Nephron progenitor cell (in vitro differentiated cells): ENCODE measurements around the gene KMT2B.
"Not testable (repeated sequence)": the region's sequence is repeated elsewhere in the genome, so short reads cannot be mapped to it uniquely, and the experiment has no call there.

Experiments used
- DNase-seq: peaks from one replicate; pipeline ENCODE4 v3.0.0; 2021
- H3K27ac Mint-ChIP-seq: 2 replicates; pipeline ENCODE4 v1.8.0; 2021; ENCODE audit warnings: mild to moderate bottlenecking, moderate library complexity, mixed read lengths
- H3K27me3 Mint-ChIP-seq: 2 replicates; pipeline ENCODE4 v1.8.0; 2021; ENCODE audit warnings: mild to moderate bottlenecking, low read depth, mixed read lengths; ENCODE audit not compliant: poor library complexity
- H3K36me3 Mint-ChIP-seq: 2 replicates; pipeline ENCODE4 v1.8.0; 2021; ENCODE audit warnings: low read depth, mixed read lengths
- H3K4me1 Mint-ChIP-seq: 2 replicates; pipeline ENCODE4 v1.8.0; 2021; ENCODE audit warnings: mixed read lengths
- H3K4me3 Mint-ChIP-seq: 2 replicates; pipeline ENCODE4 v1.8.0; 2021; ENCODE audit warnings: mild to moderate bottlenecking, moderate library complexity, mixed read lengths
- H3K9me3 Mint-ChIP-seq: 2 replicates; pipeline ENCODE4 v1.8.0; 2021; ENCODE audit warnings: mild to moderate bottlenecking, moderate library complexity, mixed read lengths
- TF ChIP-seq, protein P1 (sequence below): fragments of 200-600 bp; sonication (generic); IDR thresholded peaks from 2 replicates; pipeline ENCODE4 v1.5.0; 2021; ENCODE audit warnings: antibody characterized with exemption

Gene KMT2B

DNA sequence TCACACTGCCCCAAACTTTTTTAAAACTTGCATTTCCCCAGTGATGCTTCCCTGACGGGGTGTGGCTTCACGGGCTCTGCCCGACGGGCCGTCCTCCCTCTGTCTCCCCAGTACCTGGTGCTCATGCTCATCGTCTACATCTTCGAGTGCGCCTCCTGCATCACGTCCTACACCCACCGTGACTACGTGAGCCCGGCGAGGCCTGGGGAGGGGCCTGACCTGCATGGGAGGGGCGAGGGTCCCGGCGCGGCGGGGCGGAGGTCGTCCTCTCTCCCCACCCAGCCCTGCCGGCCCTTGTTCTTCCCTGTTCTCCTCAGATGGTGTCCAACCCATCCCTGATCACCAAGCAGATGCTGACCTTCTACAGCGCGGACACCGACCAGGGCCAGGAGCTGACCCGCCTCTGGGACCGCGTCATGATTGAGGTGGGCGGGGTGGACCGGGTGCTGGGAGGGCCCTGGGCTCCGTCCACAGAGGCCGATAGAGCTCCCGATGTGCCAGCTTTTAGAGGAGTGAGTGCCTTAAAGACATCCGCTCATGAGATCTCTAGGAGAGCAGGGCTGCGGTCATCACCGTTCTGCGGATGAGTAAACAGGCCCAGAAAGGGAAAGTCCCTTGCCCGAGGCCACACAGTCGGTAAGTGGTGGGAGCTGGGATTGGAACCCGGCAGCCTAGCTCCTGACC lies 44.5 kb upstream of the KMT2B start:
- Mint-ChIP-seq H3K4me3 (peak overlapping the region; percentile 71), H3K9me3 (no peaks in the 10 kb centered on the region), H3K27me3 (peaks cover 96% of the 10 kb centered on the region), H3K27ac (no peak overlapping the region), H3K4me1 (no peaks in the 10 kb centered on the region), H3K36me3 (no peaks in the 10 kb centered on the region)
- TF ChIP-seq, protein P1, sequence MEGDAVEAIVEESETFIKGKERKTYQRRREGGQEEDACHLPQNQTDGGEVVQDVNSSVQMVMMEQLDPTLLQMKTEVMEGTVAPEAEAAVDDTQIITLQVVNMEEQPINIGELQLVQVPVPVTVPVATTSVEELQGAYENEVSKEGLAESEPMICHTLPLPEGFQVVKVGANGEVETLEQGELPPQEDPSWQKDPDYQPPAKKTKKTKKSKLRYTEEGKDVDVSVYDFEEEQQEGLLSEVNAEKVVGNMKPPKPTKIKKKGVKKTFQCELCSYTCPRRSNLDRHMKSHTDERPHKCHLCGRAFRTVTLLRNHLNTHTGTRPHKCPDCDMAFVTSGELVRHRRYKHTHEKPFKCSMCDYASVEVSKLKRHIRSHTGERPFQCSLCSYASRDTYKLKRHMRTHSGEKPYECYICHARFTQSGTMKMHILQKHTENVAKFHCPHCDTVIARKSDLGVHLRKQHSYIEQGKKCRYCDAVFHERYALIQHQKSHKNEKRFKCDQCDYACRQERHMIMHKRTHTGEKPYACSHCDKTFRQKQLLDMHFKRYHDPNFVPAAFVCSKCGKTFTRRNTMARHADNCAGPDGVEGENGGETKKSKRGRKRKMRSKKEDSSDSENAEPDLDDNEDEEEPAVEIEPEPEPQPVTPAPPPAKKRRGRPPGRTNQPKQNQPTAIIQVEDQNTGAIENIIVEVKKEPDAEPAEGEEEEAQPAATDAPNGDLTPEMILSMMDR, result no peak
- peak; percentile 55 for DNase-seq

DNA sequence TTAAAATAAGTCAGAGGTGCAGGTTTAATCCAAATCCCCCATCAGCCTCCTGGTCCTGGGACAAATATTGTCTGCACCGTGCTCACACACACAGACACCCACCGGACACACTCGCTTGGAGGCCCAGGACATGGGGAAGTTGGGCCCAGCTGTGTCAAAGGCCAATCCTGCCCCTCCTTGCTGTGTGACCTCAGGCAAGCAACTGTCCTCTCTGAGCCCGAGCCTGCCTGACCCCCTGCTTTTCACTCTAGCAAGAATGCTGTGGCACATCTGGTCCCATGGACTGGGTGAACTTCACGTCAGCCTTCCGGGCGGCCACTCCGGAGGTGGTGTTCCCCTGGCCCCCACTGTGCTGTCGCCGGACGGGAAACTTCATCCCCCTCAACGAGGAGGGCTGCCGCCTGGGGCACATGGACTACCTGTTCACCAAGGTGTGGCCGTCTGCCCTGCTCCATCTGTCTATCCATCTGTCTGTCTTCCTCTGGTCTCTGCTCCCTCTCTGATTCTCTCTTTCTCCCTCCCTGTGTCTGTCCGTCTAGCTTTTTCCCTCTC lies 42.1 kb upstream of the KMT2B start:
- Mint-ChIP-seq H3K27ac (no peak overlapping the region), H3K9me3 (no peaks in the 10 kb centered on the region), H3K4me1 (no peaks in the 10 kb centered on the region), H3K27me3 (peaks cover 79% of the 10 kb centered on the region), H3K4me3 (no peak overlapping the region), H3K36me3 (no peaks in the 10 kb centered on the region)
- no peak for DNase-seq
- TF ChIP-seq, protein P1, result no peak

DNA sequence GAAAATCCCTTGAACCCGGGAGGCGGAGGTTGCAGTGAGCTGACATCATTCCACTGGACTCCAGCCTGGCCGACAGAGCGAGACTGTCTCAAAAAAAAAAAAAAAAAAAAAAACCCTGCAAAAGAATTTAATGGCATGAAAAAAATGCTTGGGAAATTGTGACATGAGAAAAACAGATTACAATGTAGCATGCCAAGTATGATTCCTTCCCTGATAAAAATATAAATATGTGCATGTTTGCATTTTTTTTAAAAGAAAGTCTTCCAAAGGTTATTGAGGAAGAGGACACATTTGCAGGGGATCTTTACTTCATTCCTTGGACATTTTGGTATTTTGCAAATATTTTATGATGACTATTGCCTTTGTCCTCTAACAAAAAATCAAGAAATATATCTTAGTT lies 28.0 kb upstream of the KMT2B start:
- no peaks in the 10 kb centered on the region for H3K4me1 Mint-ChIP-seq
- TF ChIP-seq, protein P1, result no peak
- peaks cover 25% of the 10 kb centered on the region for H3K27me3 Mint-ChIP-seq
- no peaks in the 10 kb centered on the region for H3K9me3 Mint-ChIP-seq
- H3K36me3 Mint-ChIP-seq, result no peaks in the 10 kb centered on the region
- H3K27ac Mint-ChIP-seq, result no peak overlapping the region
- no peak for DNase-seq
- H3K4me3 Mint-ChIP-seq, result no peak overlapping the region

DNA sequence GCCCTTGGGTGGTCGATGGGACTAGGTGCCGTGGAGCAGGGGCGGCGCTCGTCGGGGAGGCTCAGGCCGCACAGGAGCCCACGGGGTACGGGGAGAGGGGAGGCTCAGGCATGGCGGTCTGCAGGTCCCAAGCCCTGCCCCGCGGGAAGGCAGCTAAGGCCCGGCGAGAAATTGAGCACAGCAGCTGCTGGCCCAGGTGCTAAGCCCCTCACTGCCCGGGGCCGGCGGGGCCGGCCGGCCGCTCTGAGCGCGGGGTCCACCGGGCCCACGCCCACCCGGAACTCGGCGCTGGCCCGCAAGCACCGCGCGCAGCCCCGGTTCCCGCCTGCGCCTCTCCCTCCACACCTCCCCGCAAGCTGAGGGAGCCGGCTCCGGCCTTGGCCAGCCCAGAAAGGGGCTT lies 26.7 kb upstream of the KMT2B start:
- not testable (repeated sequence) for DNase-seq, H3K4me3 Mint-ChIP-seq

DNA sequence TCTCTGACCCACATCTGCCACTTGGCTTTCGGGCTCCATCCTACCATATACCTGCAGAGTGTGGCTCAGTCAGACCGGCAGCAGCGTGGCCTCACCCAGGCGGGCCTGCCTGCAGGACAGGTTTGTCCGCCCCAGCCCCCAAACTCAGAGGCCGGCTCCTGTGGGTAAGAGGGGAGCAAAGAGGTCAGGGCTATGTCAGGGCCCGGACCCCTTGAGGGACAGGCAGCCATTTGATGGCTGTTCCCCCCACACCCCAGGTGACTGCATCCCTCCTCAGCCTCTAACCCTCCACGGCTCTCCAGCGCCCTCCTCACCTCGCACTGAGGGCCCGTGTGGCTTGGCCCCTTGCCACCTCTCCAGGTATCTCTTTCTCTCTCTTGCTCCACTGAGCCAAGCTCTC lies 25.8 kb upstream of the KMT2B start:
- Mint-ChIP-seq H3K27me3 (peaks cover 16% of the 10 kb centered on the region), H3K27ac (no peak overlapping the region), H3K36me3 (no peaks in the 10 kb centered on the region), H3K4me3 (no peak overlapping the region), H3K4me1 (no peaks in the 10 kb centered on the region), H3K9me3 (no peaks in the 10 kb centered on the region)
- no peak for DNase-seq
- TF ChIP-seq, protein P1, result no peak

More for the DNA sequence above, 26.7 kb upstream of the KMT2B start:
- not testable (repeated sequence) for H3K4me1 Mint-ChIP-seq, H3K27ac Mint-ChIP-seq, H3K36me3 Mint-ChIP-seq, H3K9me3 Mint-ChIP-seq
- peaks cover 13% of the 10 kb centered on the region for H3K27me3 Mint-ChIP-seq

DNA sequence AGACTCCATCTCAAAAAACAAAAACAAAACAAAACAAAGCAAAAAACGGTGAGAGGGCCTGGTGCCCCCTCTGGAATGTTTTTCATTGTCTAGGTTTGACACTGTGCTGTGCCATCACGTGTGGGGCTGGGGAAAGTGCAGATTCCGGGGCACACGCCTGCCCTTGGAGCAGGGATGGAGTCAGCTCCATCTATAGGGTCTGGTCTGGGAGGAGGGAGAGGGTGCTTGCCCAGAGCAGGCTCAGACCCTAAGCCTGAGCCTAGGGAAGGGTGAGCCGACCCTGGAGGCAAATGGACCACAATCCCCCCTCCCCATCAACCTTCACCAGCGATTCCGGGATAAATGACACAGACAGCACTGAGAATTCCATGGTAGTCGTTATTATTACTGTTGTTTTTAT lies 24.4 kb upstream of the KMT2B start:
- H3K4me3 Mint-ChIP-seq, result no peak overlapping the region
- DNase-seq, result no peak
- H3K4me1 Mint-ChIP-seq, result no peaks in the 10 kb centered on the region
- H3K36me3 Mint-ChIP-seq, result no peaks in the 10 kb centered on the region
- H3K27ac Mint-ChIP-seq, result no peak overlapping the region
- no peaks in the 10 kb centered on the region for H3K9me3 Mint-ChIP-seq
- TF ChIP-seq, protein P1, result no peak
- peaks cover 25% of the 10 kb centered on the region for H3K27me3 Mint-ChIP-seq
